GM10248 (cell line): Measurements from ENCODE around the gene DAG1.

ENCODE experiments used
- CTCF ChIA-PET: fragments of 300-600 bp; sonication (Branson Sonifier 250); formaldehyde crosslinking; extraction: SDS; loops from one replicate; lab custom pipeline; 2021; ENCODE audit warnings: antibody characterized with exemption; lab: Yijun Ruan, JAX
- POLR2A ChIA-PET: fragments of 350-650 bp; sonication (Branson Sonifier 250); formaldehyde crosslinking; extraction: SDS; loops from one replicate; lab custom pipeline; 2020; ENCODE audit warnings: antibody characterized with exemption; lab: Yijun Ruan, JAX
- DNase-seq: peaks from one replicate; pipeline ENCODE4 v3.0.0; 2012; ENCODE audit errors: extremely low spot score
- CTCF ChIP-seq: IDR thresholded peaks from 2 replicates; pipeline ENCODE4 v1.5.1; 2012; ENCODE audit warnings: mild to moderate bottlenecking, low read depth; ENCODE audit errors: extremely low read depth, missing control alignments, control extremely low read depth

DAG1 gene

GRCh38 chr3:49535971-49536874 is 66.2 kb downstream of the DAG1 start:
- TF ChIP-seq CTCF = no peak
- DNase-seq = no peak
- ChIA-PET CTCF (interaction anchor here (0.7 to 6.5 kb wide), 4 partner anchors 10 to 135 kb away, joined by 3 to 198 read pairs (median 45); no protein-coding TSS in a partner anchor), POLR2A (interaction anchor here (0.6 kb wide), 1 partner anchor 188 kb away, joined by 3 read pairs; the partner anchor contains the start of gene GMPPB)

GRCh38 chr3:49536875-49537533 is 66.9 kb downstream of the DAG1 start:
- ChIA-PET POLR2A (no interaction called here), CTCF (interaction anchor here (0.7 to 6.5 kb wide), 7 partner anchors 11 to 171 kb away, joined by 3 to 198 read pairs (median 4); no protein-coding TSS in a partner anchor)
- DNase-seq = no peak
- no peak for TF ChIP-seq CTCF

GRCh38 chr3:49539659-49540560 is 69.8 kb downstream of the DAG1 start:
- peak; percentile 90 for TF ChIP-seq CTCF

GRCh38 chr3:49552087-49552486 is 82.0 kb downstream of the DAG1 start:
- TF ChIP-seq CTCF = no peak
- ChIA-PET CTCF (interaction anchor here (1.1 to 3.6 kb wide), 6 partner anchors 12 to 287 kb away, joined by 3 to 27 read pairs (median 4); partner anchors contain the start of gene INKA1), POLR2A (no interaction called here)
- DNase-seq = no peak

More at GRCh38 chr3:49539659-49540560, 69.8 kb downstream of the DAG1 start:
- peak; percentile 96 for DNase-seq
- ChIA-PET POLR2A (interaction anchor here (0.5 to 0.8 kb wide), 3 partner anchors 132 to 509 kb away, joined by 3 read pairs; no protein-coding TSS in a partner anchor), CTCF (interaction anchor here (0.6 to 6.5 kb wide), 74 partner anchors 9 to 706 kb away, joined by 3 to 198 read pairs (median 4); partner anchors contain the start of genes AMIGO3, BSN, DAG1 and GMPPB)

- TF ChIP-seq CTCF = no peak
- ChIA-PET POLR2A (no interaction called here), CTCF (interaction anchor here (1.6 to 3.6 kb wide), 4 partner anchors 14 to 286 kb away, joined by 3 to 27 read pairs (median 7); no protein-coding TSS in a partner anchor)
- DNase-seq = no peak
Observed at GRCh38 chr3:49553324-49553691, 83.2 kb downstream of the DAG1 start.
